GM21619 (cell line): ENCODE data around the gene PKP2.
"Not testable (repeated sequence)": the region's sequence is repeated elsewhere in the genome, so short reads cannot be mapped to it uniquely, and the experiment has no call there.

Experiments used
- ATAC-seq: cut with Tn5 transposase; IDR thresholded peaks from one replicate; pipeline ENCODE4 v1.9.1; 2021; ENCODE audit not compliant: unreplicated experiment

The PKP2 gene

DNA sequence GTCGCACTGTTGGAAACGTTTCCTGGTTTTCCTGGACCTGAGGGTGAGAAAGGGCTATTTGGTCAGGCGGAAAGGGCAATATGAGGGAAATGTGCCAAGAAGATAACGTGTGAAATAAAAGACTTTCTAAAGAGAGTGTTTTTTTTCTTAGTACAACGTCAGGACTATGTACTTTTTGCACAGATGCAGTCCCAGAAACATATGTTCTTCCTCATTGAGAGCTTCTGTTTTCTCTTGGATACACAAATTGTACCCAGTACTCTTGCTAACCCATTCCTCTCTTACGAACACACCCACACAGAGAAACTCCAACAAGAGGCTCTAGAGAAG, 669 bp upstream of the PKP2 start:
- no peak for ATAC-seq

GRCh38 chr12:32895688-32896431, 717 bp downstream of the PKP2 start:
- no peak for ATAC-seq

GRCh38 chr12:32894566-32894965, 2.0 kb downstream of the PKP2 start:
- ATAC-seq = no peak

GRCh38 chr12:32893458-32893857, 3.1 kb downstream of the PKP2 start:
- ATAC-seq = no peak

DNA sequence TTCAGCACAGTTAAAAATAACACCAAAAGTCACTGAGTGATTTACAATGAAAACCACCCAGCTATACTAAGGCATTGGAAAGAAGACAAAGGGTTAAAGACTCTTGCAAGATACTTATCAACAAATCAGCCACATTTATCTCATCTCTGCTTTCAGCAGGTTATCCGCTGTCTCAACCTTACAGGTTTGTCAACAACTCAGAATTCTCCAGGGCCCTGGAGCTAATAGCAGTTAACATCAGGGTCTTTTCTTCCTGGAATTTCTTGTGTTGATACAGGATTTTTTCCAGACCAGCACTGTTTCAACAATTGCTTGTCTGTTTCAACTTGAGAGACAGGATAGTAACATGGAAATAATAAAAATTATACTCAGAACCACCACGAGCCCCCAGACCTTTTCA, 3.5 kb downstream of the PKP2 start:
- ATAC-seq = no peak

DNA sequence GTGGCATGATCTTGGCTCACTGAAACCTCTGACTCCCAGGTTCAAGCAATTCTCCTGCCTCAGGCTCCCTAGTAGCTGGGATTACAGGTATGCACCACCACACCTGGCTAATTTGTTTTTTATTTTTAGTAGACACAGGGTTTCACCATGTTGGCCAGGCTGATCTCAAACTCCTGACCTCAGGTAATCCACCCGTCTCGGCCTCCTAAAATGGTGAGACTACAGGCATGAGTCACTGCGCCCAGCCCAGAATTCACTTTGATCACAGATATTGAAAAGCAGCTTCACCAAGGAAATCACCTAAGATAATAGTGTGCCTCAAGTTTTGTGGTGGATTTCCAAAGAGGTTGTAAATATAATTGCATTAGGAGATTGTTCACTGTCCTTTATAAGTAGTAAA, 4.2 kb downstream of the PKP2 start:
- ATAC-seq = not testable (repeated sequence)

DNA sequence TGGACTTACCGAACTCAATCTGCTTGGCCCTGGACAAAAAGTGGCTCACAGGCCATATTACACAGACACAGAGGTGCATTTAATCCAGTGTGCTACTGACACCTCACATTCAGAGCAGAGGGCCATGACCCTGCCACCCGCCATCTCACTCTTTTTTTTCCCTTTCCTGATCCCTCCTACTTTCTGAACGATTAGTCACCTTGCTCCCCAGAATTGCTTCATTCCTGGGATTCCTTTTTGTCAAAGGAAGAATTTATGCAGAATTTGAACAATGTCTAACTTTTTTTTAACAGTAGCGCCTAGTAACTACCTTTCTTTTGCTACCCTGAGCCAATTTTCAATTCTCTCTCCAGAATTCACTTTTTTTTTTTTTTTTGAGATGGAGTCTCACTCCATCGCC, 4.6 kb downstream of the PKP2 start:
- no peak for ATAC-seq

GRCh38 chr12:32891526-32891925, 5.1 kb downstream of the PKP2 start:
- no peak for ATAC-seq

DNA sequence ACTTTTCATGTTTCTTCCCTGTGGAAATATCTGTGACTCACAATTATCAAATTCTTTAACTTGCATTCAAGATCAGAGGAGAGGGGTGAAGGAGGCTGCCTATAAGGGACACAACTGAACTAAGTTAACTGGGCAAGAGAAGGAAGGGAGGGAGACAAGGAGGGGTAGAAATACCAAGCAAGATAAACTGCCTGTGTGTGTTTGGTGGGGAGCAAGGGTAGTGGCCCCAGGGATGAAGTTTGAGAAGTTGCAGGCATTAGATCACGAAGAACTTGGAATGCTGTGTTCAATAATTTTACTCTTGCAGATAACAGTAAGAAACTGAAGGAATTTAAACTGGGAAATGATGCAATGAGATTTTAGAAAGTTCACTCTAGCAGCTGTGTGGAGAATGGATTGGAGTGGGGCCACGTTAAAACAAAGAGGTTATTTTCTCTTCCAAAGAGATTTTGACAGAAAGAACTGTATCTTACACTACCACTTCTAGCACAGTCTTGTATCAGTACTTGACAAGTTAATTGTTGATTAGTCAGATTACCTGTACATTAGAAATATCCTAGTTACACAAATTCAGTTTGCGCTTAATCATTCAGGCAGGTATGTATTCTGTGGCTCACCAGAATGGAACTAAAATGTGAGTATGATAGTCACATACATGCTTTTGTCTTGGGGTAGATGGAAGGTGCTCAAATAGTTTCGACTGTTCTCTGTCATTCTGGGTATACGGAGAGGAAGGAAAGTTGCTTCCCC, 7.4 kb downstream of the PKP2 start:
- no peak for ATAC-seq

DNA sequence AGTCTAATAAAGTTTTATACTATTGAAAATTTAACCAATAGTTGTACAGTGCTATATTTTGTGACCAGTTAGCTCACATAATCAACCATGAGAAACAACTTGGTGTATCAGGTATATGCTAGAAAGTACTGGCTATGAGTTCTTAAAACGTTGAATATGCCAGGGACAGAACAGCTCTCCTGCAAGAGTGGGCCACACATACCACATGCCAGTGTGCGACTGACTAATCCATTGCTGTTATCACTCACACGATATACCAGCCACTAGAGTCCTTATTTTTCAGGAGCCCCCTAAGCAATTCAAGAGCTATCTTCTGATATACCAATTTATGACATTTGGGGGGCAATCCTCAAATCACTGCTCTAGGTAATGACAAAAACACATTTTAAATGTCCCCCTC, 9.5 kb downstream of the PKP2 start:
- no peak for ATAC-seq

- ATAC-seq = no peak
These were observed 10.7 kb downstream of the PKP2 start for GRCh38 chr12:32885831-32886230.

- ATAC-seq = no peak
These were observed 11.6 kb downstream of the PKP2 start for GRCh38 chr12:32884962-32885361.

GRCh38 chr12:32881702-32882101, 14.9 kb downstream of the PKP2 start:
- ATAC-seq = no peak

DNA sequence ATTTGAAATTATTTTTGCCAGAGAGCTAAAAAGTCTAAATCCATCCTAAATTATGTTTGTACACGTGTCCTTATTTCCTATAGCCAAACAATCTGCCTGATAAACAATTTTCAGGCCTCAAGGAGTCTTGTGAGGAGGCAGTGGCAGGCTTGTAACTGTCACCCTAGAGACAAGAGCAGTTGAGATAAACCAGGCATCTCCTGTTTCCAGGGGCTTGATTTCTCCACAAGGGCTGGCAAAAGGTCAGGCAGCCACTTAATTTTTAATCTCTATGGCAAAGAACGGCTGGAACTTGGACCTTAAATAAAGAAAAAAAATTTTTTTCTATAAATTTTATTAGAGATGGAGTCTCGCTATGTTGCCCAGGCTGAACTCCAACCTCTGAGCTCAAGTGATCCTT, 15.5 kb downstream of the PKP2 start:
- no peak for ATAC-seq

DNA sequence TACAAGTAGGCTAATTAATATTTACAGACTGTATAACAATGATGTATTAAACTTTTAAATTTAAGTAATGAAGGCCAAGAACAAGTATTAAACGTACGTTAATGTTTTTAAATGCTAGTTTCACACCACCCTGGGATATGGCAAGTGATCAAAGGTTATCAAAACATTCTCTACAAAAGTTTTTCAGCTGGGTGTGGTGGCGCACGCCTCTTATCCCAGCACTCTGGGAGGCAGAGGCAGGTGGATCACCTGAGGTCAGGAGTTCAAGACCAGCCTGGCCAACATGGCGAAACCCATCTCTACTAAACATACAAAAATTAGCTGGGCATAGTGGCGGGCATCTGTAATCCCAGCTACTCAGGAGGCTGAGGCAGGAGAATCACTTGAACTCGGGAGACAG, 17.5 kb downstream of the PKP2 start:
- ATAC-seq = not testable (repeated sequence)

DNA sequence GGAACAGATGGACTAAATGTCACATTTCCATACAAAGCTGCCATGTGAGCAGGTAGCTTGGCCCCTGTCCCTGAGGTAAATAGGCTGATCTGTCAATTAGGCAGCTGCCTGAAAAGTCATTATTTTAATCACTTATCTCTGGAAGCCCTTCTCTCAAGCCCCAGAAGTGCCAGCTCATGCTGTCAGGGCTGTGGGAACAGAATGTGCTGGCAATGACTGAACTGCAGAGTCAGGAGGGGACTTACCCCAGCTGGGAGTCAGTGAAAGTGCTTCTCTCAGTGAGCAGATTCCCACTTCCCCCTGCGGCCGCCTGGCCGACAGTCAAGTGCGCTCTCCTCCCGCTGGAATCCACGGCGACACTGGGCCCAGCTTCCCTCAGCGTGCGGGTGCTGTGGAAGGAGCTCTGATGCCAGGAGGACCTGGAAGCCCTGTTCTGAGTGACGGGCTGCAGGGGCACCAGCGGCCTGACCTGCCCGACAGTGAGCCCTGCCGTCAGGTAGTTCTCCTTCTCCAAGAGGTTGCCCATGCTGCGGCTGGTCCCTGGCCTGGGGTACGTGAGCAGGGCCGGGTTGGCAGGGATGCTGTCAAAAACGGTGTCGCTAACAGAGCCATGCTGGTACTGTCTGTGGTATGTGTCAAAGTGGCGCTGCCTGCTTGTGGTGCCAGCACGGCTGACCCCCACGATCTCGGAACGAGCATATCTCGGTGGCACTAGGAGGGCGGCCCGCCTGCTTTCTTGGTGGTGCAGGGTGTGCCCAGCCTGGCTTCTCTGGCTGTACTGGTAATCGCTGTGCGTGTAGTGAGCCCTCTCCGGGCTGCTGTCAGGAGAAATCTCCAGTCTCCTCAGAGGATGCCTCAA, 18.7 kb downstream of the PKP2 start:
- no peak for ATAC-seq

- no peak for ATAC-seq
These were observed 20.6 kb downstream of the PKP2 start for GRCh38 chr12:32876004-32876403.

GRCh38 chr12:32874975-32875374, 21.6 kb downstream of the PKP2 start:
- ATAC-seq = no peak

- no peak for ATAC-seq
These were observed 22.5 kb downstream of the PKP2 start for GRCh38 chr12:32874078-32874477.

- not testable (repeated sequence) for ATAC-seq
These were observed 24.2 kb downstream of the PKP2 start for GRCh38 chr12:32872416-32872815.

GRCh38 chr12:32870716-32871115, 25.9 kb downstream of the PKP2 start:
- ATAC-seq = no peak

DNA sequence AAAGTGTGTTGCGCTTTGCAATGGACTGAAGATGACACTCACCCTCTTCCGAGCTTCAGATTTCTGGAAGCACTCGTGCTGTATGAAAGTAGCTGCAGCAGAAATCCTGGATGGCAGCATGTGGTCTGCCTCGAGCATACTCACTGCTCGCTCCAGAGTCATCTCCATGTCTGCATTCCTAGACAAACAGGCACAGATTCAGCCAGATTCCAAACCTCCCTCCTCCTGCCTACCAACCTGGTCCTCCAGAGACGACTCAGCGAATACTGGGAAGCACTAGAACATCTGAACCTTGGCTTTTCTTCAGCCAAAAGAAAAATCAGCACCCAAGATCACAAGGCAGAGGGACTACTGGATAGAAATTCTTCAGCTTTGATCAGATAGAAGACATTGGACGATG, 27.7 kb downstream of the PKP2 start:
- ATAC-seq = no peak
